HL-60 (cell line): ENCODE data around the gene FGD3.

Source experiments
- CTCF ChIP-seq: IDR thresholded peaks from one replicate; pipeline ENCODE4 v1.5.1; 2011; ENCODE audit warnings: low read length, control low read depth, inconsistent platforms; ENCODE audit not compliant: insufficient read depth
- POLR2AphosphoS5 ChIP-seq: IDR thresholded peaks from 2 replicates; pipeline ENCODE4 v1.6.1; 2012; ENCODE audit warnings: low read depth
- SPI1 ChIP-seq: IDR thresholded peaks from 2 replicates; pipeline ENCODE4 v1.6.1; 2012; ENCODE audit warnings: low read depth, mild to moderate bottlenecking, borderline replicate concordance

GRCh38 chr9:93005876-93006275, 58.6 kb downstream of the FGD3 start:
- no peak for TF ChIP-seq POLR2AphosphoS5
- no peak for TF ChIP-seq CTCF
- no peak for TF ChIP-seq SPI1
